Measurements from ENCODE around the gene XIRP1. TPM values are rescaled to one million over a fixed set of nuclear protein-coding genes. Genes with fewer than 3 reads are reported as not detected.

The XIRP1 gene
- total and polyA plus RNA-seq, 2 of the 13 experiments (the other 11 are each of a cell fraction or from before 2014, with no cell fraction given), result not detected

- in situ Hi-C loops (cut with HindIII; ENCODE audit: extremely low pct_ligation_motif_present, low pct_unique_long_range_greater_than_20kb) (no loop called here), intact Hi-C loops (cut with micrococcal nuclease; ENCODE audit: unreplicated experiment) (no loop called here)
- CTCF ChIA-PET (ENCODE audit: low intra/inter-chr PET ratio, low total read pairs), result no interaction called here
- Histone ChIP-seq H3K36me3 (replicated peaks in 1 of 2; ENCODE audit: control insufficient read depth in 1 of 2, insufficient read depth in 2 of 2, low read length in 2 of 2) (peaks cover 18 to 35% of the 10 kb centered on the region in 2 experiments; a peak in 4 of 5 replicates), H3K4me3 (replicated peaks in 1 of 3; ENCODE audit: insufficient read depth in 1 of 3, low read depth in 2 of 3, low read length in 3 of 3) (no peak overlapping the region; a peak in 1 of 6 replicates), H3K27me3 (ENCODE audit: control insufficient read depth in 1 of 2, insufficient read depth in 2 of 2, low read length in 2 of 2) (no peaks in the 10 kb centered on the region; a peak in 1 of 5 replicates), H3K9me3 (ENCODE audit: low read length) (no peaks in the 10 kb centered on the region), H3K4me1 (ENCODE audit: insufficient read depth, low read length) (peaks cover 62% of the 10 kb centered on the region), H2AFZ (ENCODE audit: low read length) (no peak overlapping the region), H3K9ac (ENCODE audit: insufficient read depth, low read depth, low read length) (0 out of 2 replicates have a peak overlapping the region, but pooled peaks have one; percentile 11), H4K20me1 (ENCODE audit: insufficient read depth, low read length) (peaks cover 64% of the 10 kb centered on the region), H3K79me2 (ENCODE audit: insufficient read depth, low read length) (peaks cover 61% of the 10 kb centered on the region), H3K27ac (ENCODE audit: extremely low read length, insufficient read depth, low read length) (peak overlapping the region; percentile 26), H3K4me2 (ENCODE audit: low read depth, low read length) (peak overlapping the region; percentile 43; the same call in 1 of the 2 replicates)
- POLR2A ChIA-PET, result no interaction called here
- ATAC-seq (no peak), DNase-seq (ENCODE audit: low spot score) (no peak), FAIRE-seq (no peak)
- BruUV-seq (replicated peaks), result no TSS peak
- WGBS (ENCODE audit: low lambda C conversion rate), result 80% methylated on average over 7 of the region's 9 CpGs
- peak; percentile 57 for TF ChIP-seq ZNF768 (CRISPR knock-in tag; IDR thresholded peaks at IDR 0.05)
- TF ChIP-seq, protein P1, sequence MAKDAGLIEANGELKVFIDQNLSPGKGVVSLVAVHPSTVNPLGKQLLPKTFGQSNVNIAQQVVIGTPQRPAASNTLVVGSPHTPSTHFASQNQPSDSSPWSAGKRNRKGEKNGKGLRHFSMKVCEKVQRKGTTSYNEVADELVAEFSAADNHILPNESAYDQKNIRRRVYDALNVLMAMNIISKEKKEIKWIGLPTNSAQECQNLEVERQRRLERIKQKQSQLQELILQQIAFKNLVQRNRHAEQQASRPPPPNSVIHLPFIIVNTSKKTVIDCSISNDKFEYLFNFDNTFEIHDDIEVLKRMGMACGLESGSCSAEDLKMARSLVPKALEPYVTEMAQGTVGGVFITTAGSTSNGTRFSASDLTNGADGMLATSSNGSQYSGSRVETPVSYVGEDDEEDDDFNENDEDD (CRISPR knock-in tag; IDR thresholded peaks at IDR 0.05; ENCODE audit: borderline replicate concordance), result no peak
Measured at GRCh38 chr3:39148435-39149058, 43.8 kb downstream of the XIRP1 start.

GRCh38 chr3:39147711-39148434 lies 44.5 kb downstream of the XIRP1 start:
- no TSS peak for BruUV-seq (replicated peaks)
- peak; percentile 1; the same call in 1 of the 3 replicates for ATAC-seq
- WGBS (ENCODE audit: low lambda C conversion rate), result 59% methylated on average over 9 of the region's 9 CpGs
- in situ Hi-C loops (cut with HindIII; ENCODE audit: extremely low pct_ligation_motif_present, low pct_unique_long_range_greater_than_20kb), result no loop called here
- Histone ChIP-seq H3K4me3 (replicated peaks in 1 of 3; ENCODE audit: insufficient read depth in 1 of 3, low read depth in 2 of 3, low read length in 3 of 3) (peak overlapping the region in 1 of 3 experiments; percentile 6; a peak in 1 of 6 replicates), H3K36me3 (replicated peaks in 1 of 2; ENCODE audit: control insufficient read depth in 1 of 2, insufficient read depth in 2 of 2, low read length in 2 of 2) (peaks cover 24 to 42% of the 10 kb centered on the region in 2 experiments; a peak in 4 of 5 replicates), H3K4me1 (ENCODE audit: insufficient read depth, low read length) (peaks cover 62% of the 10 kb centered on the region), H3K4me2 (ENCODE audit: low read depth, low read length) (peak overlapping the region; percentile 43; the same call in 1 of the 2 replicates), H3K9me3 (ENCODE audit: low read length) (no peaks in the 10 kb centered on the region), H3K27me3 (ENCODE audit: control insufficient read depth in 1 of 2, insufficient read depth in 2 of 2, low read length in 2 of 2) (no peaks in the 10 kb centered on the region; a peak in 1 of 5 replicates), H3K27ac (ENCODE audit: extremely low read length, insufficient read depth, low read length) (peak overlapping the region; percentile 26), H3K9ac (ENCODE audit: insufficient read depth, low read depth, low read length) (no peak overlapping the region), H3K79me2 (ENCODE audit: insufficient read depth, low read length) (peaks cover 57% of the 10 kb centered on the region), H4K20me1 (ENCODE audit: insufficient read depth, low read length) (peaks cover 64% of the 10 kb centered on the region), H2AFZ (ENCODE audit: low read length) (no peak overlapping the region)
- no peak for FAIRE-seq
- intact Hi-C loops (cut with micrococcal nuclease; ENCODE audit: unreplicated experiment), result no loop called here
- ChIA-PET POLR2A (no interaction called here), CTCF (ENCODE audit: low intra/inter-chr PET ratio, low total read pairs) (no interaction called here)
- DNase-seq (ENCODE audit: low spot score), result no peak
- TF ChIP-seq THAP7 (CRISPR knock-in tag; IDR thresholded peaks at IDR 0.05) (no peak), ZSCAN12 (CRISPR knock-in tag; IDR thresholded peaks at IDR 0.05) (no peak), ZNF296 (CRISPR knock-in tag; conservative IDR thresholded peaks at IDR 0.05) (no peak), PAX8 (CRISPR knock-in tag; IDR thresholded peaks at IDR 0.05; ENCODE audit: borderline replicate concordance) (no peak), CEBPG (CRISPR knock-in tag; IDR thresholded peaks at IDR 0.05) (no peak), HIC2 (CRISPR knock-in tag; IDR thresholded peaks at IDR 0.05; ENCODE audit: low read depth) (no peak), GFI1 (CRISPR knock-in tag; IDR thresholded peaks at IDR 0.05; ENCODE audit: borderline replicate concordance) (no peak)
- TF ChIP-seq, protein P2, sequence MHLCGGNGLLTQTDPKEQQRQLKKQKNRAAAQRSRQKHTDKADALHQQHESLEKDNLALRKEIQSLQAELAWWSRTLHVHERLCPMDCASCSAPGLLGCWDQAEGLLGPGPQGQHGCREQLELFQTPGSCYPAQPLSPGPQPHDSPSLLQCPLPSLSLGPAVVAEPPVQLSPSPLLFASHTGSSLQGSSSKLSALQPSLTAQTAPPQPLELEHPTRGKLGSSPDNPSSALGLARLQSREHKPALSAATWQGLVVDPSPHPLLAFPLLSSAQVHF (CRISPR knock-in tag; IDR thresholded peaks at IDR 0.05), result no peak
- TF ChIP-seq, protein P3, sequence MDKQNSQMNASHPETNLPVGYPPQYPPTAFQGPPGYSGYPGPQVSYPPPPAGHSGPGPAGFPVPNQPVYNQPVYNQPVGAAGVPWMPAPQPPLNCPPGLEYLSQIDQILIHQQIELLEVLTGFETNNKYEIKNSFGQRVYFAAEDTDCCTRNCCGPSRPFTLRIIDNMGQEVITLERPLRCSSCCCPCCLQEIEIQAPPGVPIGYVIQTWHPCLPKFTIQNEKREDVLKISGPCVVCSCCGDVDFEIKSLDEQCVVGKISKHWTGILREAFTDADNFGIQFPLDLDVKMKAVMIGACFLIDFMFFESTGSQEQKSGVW (CRISPR knock-in tag; IDR thresholded peaks at IDR 0.05; ENCODE audit: borderline replicate concordance), result no peak
